ENCODE data around the gene SCAF1.
"Not testable (repeated sequence)": the region's sequence is repeated elsewhere in the genome, so short reads cannot be mapped to it uniquely, and the experiment has no call there.

Gene SCAF1

GRCh38 chr19:49614096-49614833, 27.7 kb upstream of the SCAF1 start:
- DNase-seq = peak; percentile 60

- DNase-seq = no peak
Measured at GRCh38 chr19:49615861-49616260, 26.1 kb upstream of the SCAF1 start.

DNA sequence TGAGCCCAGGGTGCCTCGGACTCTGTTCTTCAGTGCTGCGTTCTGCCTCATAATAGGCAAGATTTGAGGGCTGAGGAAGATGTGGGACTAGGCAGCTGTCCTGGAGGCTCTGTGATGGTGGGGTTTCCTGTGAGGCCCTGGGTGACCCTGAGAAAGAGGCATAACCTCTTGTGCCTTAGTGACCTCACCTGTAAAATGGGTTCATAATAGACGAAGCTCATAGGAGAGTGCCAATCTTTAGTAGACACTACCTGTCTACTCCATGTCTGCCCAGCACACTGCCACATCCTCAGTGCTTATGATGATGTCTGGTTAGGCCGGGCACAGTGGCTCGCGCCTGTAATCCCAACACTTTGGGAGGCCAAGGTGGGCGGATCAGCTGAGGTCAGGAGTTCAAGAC, 25.5 kb upstream of the SCAF1 start:
- DNase-seq = no peak

DNA sequence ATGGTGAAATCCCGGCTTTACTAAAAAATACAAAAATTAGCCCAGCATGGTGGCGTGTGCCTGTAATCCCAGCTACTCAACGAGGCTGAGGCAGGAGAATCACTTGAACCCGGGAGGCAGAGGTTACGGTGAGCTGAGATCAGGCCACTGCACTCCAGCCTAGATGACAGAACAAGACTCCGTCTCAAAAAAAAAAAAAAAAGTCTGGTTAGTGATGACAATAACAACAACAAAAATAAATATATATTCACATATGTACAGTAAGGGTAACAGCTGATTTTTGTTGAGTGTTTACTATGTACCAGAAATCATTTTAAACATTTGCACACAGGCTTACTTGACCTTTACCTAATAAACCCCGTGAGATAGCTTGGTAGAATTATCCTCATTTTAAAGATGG, 25.1 kb upstream of the SCAF1 start:
- no peak for DNase-seq

DNA sequence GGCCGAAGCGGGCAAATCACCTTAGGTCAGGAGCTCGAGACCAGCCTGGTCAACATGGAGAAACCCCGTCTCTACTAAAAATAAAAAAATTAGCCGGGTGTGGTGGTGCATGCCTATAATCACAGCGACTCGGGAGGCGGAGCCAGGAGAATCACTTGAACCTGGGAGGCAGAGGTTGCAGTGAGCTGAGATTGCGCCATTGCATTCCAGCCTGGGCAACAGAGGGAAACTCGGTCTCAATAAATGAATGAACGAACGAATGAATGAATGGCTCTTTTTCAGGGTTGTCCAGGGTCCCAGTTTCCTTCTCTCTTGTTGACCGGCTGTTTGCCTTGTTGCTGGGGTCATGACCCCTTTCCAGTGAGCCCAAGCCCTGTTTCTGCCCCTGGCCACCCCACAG, 24.1 kb upstream of the SCAF1 start:
- not testable (repeated sequence) for DNase-seq

DNA sequence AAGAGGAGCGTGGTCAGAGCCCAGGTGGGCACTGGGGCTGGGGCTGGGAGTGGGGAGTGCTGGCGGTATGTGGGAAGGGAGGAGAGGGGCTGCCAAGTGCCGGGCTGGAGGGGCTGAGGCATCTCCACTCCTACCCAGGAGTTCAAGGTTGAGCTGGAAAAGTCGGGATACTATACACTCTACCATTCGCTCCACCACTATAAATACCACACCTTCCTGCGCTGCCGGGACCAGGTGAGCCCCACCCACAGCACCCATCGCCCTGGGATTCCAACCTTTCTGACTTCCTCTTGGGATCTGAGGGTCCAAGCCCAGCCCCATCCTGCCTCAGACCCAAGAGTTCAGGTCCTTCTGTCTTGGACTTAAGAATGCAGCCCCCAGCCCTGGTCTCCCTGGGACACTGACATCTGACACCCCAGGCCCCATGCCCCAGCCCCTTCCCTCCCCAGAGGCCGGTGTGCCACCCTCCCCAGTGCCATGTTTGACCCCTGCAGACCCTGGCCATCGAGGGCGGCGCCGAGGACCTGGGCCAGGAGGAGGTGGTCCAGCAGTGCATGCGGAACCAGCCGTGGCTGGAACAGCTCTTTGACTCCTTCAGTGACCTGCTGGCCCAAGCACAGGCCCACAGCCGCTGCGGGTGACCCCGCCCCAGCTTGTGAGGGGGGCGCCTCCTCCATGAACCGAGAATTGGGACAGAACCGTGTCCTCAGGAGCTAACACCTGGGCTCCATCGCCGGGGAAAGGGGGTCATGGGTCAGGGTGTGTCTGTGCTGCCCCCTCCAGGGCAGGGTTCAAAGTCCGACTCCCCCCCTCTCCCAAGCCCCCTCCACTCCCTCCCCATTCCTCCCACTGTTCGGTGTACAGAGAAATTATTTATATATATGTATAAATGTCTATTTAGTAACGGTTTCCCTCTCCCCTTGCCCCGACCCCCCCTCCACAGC, 16.8 kb upstream of the SCAF1 start:
- no peak for DNase-seq

GRCh38 chr19:49626226-49626625, 15.8 kb upstream of the SCAF1 start:
- no peak for DNase-seq

GRCh38 chr19:49629659-49630058, 12.3 kb upstream of the SCAF1 start:
- no peak for DNase-seq

DNA sequence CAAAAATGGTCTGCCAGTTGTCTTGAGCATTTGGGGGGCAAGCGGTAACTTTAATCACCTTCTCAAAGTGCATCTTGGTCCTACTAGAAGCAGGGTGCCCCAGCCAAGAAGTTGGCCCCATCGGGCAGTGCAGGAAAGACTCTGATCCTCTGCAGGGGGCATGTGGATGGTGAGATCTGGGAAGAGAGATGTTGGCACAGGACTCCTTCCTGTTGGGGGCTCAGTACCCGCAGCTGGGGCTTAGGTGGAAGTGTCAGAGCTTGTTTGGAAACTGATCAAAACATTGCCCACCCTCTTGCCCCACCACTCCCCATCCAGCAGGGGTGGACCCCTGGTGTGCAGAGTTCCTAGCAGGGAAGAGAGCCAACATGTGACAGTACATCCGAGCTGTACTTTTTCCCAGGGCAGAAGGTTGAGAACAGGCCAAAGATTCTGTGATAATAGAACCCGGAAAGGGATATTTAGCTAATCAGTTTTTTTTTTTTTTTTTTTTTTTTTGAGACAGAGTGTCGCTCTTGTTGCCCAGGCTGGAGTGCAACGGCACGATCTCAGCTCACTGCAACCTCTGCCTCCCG, 10.9 kb upstream of the SCAF1 start:
- peak; percentile 16 for DNase-seq

- DNase-seq = no peak
Measured at GRCh38 chr19:49631610-49632192, 10.3 kb upstream of the SCAF1 start.

DNA sequence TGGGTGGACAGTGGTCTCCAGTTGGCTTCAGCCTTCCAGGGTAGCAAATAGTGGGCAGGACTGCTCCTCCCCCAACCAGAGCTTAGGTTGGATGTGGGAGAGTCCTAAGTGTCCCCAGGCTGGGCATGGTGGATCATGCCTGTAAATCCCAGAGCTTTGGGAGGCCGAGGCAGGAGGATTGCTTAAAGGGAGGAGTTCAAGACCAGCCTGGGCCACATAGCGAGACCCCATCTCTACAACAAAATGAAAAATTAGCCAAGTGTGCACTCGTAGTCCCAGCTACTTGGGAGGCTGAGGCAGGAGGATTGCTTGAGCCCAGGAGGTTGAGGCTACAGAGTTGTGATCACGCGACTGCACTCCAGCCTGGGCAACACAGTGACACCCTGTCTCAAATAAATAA, 9.4 kb upstream of the SCAF1 start:
- no peak for DNase-seq

DNA sequence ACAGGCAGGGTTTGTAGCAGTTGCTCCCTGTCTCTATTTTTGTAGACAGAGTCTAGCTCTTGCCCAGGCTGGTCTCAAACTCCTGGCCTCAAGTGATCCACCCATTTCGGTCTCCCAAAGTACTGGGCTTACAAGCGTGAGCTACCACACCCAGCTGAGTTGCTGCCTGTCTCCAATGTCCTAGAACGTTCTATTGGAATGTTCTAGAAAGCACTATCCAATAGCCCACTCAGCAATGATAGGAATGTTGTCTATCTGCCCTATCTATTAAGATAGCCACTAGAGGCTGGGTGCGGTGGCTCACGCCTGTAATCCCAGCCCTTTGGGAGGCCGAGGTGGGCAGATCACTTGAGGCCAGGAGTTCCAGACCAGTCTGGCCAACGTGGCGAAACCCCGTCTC, 8.7 kb upstream of the SCAF1 start:
- DNase-seq = peak; percentile 25

GRCh38 chr19:49635530-49636232, 6.3 kb upstream of the SCAF1 start:
- DNase-seq = peak; percentile 17

DNA sequence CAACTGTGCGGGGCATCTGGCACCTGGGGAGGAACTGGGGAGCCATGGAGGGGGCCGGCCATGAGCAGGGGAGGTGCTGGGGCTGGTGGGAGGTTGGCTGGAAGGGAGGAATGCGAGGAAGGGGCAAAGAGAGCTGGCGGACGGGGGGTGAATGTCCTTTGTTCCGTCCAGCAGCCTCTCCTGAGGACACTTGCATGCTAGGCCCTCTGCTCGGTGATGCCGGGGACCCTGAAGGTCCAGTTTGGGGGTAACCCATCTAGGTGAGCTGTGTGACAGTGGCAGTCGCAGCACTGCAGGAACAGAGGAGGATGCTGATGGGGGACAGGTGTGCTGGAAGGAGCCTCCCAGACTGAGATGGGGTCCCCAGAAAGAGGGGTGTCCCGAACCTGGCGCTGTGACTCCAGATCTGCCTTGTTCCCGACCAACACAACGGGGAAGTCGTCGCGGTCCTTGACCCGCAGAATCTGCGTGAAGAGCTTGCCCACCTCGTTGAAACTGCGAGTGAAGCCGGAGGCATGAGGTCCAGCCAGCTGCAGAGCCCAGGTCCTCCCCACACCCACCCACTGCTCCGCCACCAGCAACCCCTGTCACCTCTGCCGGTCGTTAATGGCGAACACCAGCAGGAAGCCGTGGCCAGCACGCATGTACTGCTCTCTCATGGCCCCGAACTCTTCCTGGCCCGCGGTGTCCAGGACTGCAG, 5.6 kb upstream of the SCAF1 start:
- DNase-seq = no peak

GRCh38 chr19:49637821-49638738, 3.9 kb upstream of the SCAF1 start:
- DNase-seq = peak; percentile 84

GRCh38 chr19:49639401-49640112, 2.5 kb upstream of the SCAF1 start:
- no peak for DNase-seq

DNA sequence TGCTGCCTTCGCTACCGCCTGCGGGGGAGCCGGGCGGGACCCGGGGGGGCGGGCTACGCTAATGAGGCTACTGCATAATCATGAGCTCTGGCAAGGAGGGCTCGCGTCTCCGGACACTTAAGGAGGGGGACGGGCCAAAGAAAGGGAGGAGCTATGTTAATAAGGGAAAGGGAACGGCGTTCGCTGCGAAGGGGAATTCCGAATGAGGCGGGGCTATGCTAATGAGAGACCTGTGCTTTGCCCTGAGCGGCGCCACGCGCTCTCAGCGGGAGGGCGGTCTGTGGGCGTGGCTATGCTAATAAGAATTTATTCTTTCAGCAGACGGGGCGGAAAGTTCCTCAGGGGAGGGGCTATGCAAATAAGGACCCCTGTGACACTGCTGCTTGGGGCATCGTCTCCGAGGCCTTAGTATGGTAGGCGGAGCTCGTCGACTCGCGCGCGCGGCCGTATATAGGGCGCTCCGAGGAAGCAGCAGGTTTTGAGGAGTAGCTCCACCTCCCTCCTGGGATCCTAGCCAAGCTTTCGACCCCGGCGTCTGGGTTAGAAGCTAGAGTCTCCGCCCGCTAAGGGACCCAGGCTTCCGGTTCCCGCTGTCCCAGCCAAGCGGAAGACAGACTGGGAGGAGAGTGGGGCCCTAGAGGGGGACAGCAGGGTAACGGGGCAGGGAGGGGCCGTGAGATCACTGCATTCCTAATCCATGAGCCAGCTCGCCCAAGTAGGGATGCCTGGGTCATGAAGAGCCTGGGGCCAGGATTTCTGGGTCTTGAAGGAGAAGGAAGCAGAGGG, 1.7 kb upstream of the SCAF1 start, which contains the start of gene RRAS:
Gene RRAS (minus strand): TSS at position 31 of the 786 bp plus-strand sequence. CDS start 45 bp downstream, outside the sequence.
- DNase-seq = peak; percentile 100

DNA sequence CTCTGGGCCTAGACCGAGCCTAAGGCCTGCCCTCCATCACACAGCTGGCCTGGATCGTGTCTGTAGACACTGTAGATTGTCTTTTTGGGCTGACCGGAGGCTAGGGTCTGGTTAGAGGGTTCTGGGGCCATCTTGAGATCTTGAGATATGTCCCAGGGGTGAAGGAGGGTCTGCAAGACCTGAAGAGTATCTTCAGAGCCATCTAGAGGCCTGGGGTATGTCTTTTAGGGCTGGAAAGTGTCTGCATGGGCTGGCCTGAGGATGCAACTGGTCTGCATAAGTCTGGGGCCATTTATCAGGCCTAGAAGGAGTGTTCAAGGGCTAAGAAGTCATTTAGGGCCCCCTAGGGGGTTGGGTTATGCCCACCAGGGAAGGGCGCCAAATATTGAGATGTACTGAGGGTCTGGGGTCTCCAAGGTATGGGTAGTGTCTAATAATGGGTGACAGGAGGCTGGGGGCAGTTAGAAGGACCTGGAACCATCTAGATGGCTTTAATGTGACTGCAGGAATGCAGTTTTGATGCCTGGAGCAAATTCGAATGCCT, 555 bp downstream of the SCAF1 start:
- DNase-seq = peak; percentile 13

DNA sequence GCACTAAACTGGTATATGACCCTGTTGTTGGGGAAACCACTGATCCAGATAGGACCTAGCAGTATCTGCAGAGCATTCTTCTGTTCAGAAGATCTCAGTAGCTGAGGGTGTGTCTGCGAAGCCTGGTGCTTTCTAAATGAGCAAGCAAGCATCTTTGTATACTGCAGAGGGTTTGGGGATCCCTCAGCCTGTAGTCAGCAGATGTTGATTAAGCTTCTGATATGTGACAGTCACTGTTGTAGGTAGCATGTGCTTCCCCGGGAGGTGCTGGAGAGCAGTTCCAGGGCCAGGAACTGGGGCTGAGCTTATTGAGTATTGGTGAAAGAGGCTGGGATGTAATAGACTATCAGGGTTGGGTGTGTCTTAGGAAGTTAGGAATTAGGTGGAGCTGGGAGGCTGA, 1.5 kb downstream of the SCAF1 start:
- no peak for DNase-seq
